Common myeloid progenitor, CD34-positive (primary cell): ENCODE measurements around the gene TARS2.

Experiments used
- CTCF ChIA-PET: fragments of 350-600 bp; sonication (Branson Sonifier 250); formaldehyde crosslinking; loops from one replicate; lab custom pipeline; 2021; ENCODE audit warnings: antibody characterized with exemption; lab: Charles Lee
- POLR2A ChIA-PET: fragments of 350-600 bp; sonication (Branson Sonifier 250); formaldehyde crosslinking; loops from one replicate; lab custom pipeline; 2021; ENCODE audit warnings: antibody characterized with exemption; lab: Charles Lee
- DNase-seq, 3 donors: peaks; one replicate each; pipeline versions ENCODE4 v3.0.0 to v3.0.0-alpha.2; 2013
- H3K27ac ChIP-seq, 2 experiments: 1 replicate in 1 of 2; 2 replicates in 1 of 2; pipeline ENCODE4 v1.7.0; 2013; ENCODE audit warnings: inconsistent platforms in 2 of 2, low read length in 2 of 2, mild to moderate bottlenecking in 2 of 2, low read depth in 1 of 2, moderate library complexity in 1 of 2; ENCODE audit not compliant: severe bottlenecking in 2 of 2, insufficient read depth in 1 of 2, poor library complexity in 1 of 2
- H3K27me3 ChIP-seq, 5 experiments: replicated peaks in 2 of 5; 1 replicate in 3 of 5; 2 replicates in 2 of 5; pipeline versions ENCODE4 v1.6.1 to v1.7.0; 2013; ENCODE audit warnings: low read length in 4 of 5, mild to moderate bottlenecking in 2 of 5, moderate library complexity in 2 of 5, inconsistent platforms in 1 of 5; ENCODE audit not compliant: insufficient read depth in 5 of 5, control insufficient read depth in 4 of 5
- H3K36me3 ChIP-seq, 4 experiments: 1 replicate in 2 of 4; 2 replicates in 2 of 4; pipeline versions ENCODE4 v1.6.1 to v1.7.0; 2013; ENCODE audit warnings: low read length in 3 of 4, control low read depth in 1 of 4, mild to moderate bottlenecking in 1 of 4; ENCODE audit not compliant: control insufficient read depth in 4 of 4, insufficient read depth in 4 of 4
- H3K4me1 ChIP-seq, 4 experiments: 1 replicate in 3 of 4; 2 replicates in 1 of 4; pipeline versions ENCODE4 v1.6.1 to v1.7.1; 2013; ENCODE audit warnings: low read length in 3 of 4, mild to moderate bottlenecking in 3 of 4, control low read depth in 1 of 4, inconsistent platforms in 1 of 4, moderate library complexity in 1 of 4; ENCODE audit not compliant: control insufficient read depth in 4 of 4, insufficient read depth in 4 of 4; ENCODE audit errors: control extremely low read depth in 1 of 4
- H3K4me3 ChIP-seq, 7 experiments: 1 replicate in 4 of 7; 2 replicates in 3 of 7; pipeline versions ENCODE4 v1.5.1 to v1.7.0; 2013; ENCODE audit warnings: mild to moderate bottlenecking in 7 of 7, low read length in 6 of 7, moderate library complexity in 6 of 7, inconsistent platforms in 2 of 7, low read depth in 2 of 7, control low read depth in 1 of 7; ENCODE audit not compliant: insufficient read depth in 4 of 7, control insufficient read depth in 1 of 7; ENCODE audit errors: extremely low read depth in 1 of 7
- H3K9me3 ChIP-seq, 5 experiments: 1 replicate in 4 of 5; 2 replicates in 1 of 5; pipeline versions ENCODE4 v1.6.1 to v1.7.1; 2013; ENCODE audit warnings: low read length in 4 of 5, mild to moderate bottlenecking in 2 of 5, inconsistent platforms in 1 of 5, low read depth in 1 of 5, moderate library complexity in 1 of 5; ENCODE audit not compliant: control insufficient read depth in 4 of 5, insufficient read depth in 2 of 5; ENCODE audit errors: control extremely low read depth in 1 of 5
- WGBS: methylation state at CpG from one replicate; pipeline ENCODE4 v1.1.5; 2013; ENCODE audit not compliant: insufficient coverage; 5-methylcytosine and 5-hydroxymethylcytosine counted together

Gene TARS2

GRCh38 chr1:150521196-150521968 lies 34.2 kb downstream of the TARS2 start:
- Histone ChIP-seq H3K27me3 (no peaks in the 10 kb centered on the region), H3K4me3 (no peak overlapping the region), H3K4me1 (peaks cover 0 to 4% (median 3%) of the 10 kb centered on the region in 4 experiments), H3K36me3 (no peaks in the 10 kb centered on the region), H3K9me3 (no peaks in the 10 kb centered on the region), H3K27ac (no peak overlapping the region)
- ChIA-PET POLR2A (no interaction called here), CTCF (interaction anchor here (0.5 to 1.2 kb wide), 4 partner anchors 44 to 239 kb away, joined by 3 to 5 read pairs (median 4); partner anchors contain the start of gene CIART)
- WGBS: 100% methylated on average over 1 of the region's 1 CpG
- no peak for DNase-seq

GRCh38 chr1:150525348-150525747 lies 38.1 kb downstream of the TARS2 start:
- Histone ChIP-seq H3K4me1 (no peaks in the 10 kb centered on the region), H3K36me3 (no peaks in the 10 kb centered on the region), H3K9me3 (no peaks in the 10 kb centered on the region), H3K27me3 (no peaks in the 10 kb centered on the region), H3K27ac (no peak overlapping the region), H3K4me3 (no peak overlapping the region)
- 100% methylated on average over 2 of the region's 3 CpGs for WGBS
- no peak for DNase-seq
- POLR2A ChIA-PET: interaction anchor here (0.6 kb wide), 1 partner anchor 57 kb away, joined by 3 read pairs; no protein-coding TSS in a partner anchor
- CTCF ChIA-PET: interaction anchor here (1.3 kb wide), 1 partner anchor 11 kb away, joined by 4 read pairs; no protein-coding TSS in a partner anchor

- Histone ChIP-seq H3K27me3 (no peaks in the 10 kb centered on the region), H3K27ac (no peak overlapping the region), H3K36me3 (no peaks in the 10 kb centered on the region), H3K9me3 (no peaks in the 10 kb centered on the region), H3K4me1 (no peaks in the 10 kb centered on the region), H3K4me3 (no peak overlapping the region)
- CTCF ChIA-PET: interaction anchor here (1.3 to 7.1 kb wide), 2 partner anchors 12 to 63 kb away, joined by 3 to 38 read pairs; partner anchors contain the start of gene FALEC
- WGBS: 100% methylated on average over 1 of the region's 1 CpG
- POLR2A ChIA-PET: no interaction called here
- DNase-seq: no peak
Measured at GRCh38 chr1:150528196-150528595, 41.0 kb downstream of the TARS2 start.

GRCh38 chr1:150529017-150529416 lies 41.8 kb downstream of the TARS2 start:
- Histone ChIP-seq H3K27me3 (no peaks in the 10 kb centered on the region), H3K9me3 (no peaks in the 10 kb centered on the region), H3K4me1 (no peaks in the 10 kb centered on the region), H3K4me3 (no peak overlapping the region), H3K27ac (no peak overlapping the region), H3K36me3 (no peaks in the 10 kb centered on the region)
- WGBS: 84% methylated on average over 3 of the region's 4 CpGs
- ChIA-PET POLR2A (no interaction called here), CTCF (interaction anchor here (1.1 to 7.1 kb wide), 2 partner anchors 8 to 13 kb away, joined by 3 to 38 read pairs; partner anchors contain the start of gene FALEC)
- no peak for DNase-seq

- Histone ChIP-seq H3K4me1 (no peaks in the 10 kb centered on the region), H3K36me3 (no peaks in the 10 kb centered on the region), H3K9me3 (no peaks in the 10 kb centered on the region), H3K27me3 (no peaks in the 10 kb centered on the region), H3K4me3 (no peak overlapping the region), H3K27ac (no peak overlapping the region)
- no peak for DNase-seq
- ChIA-PET POLR2A (no interaction called here), CTCF (interaction anchor here (0.8 to 7.1 kb wide), 7 partner anchors 14 to 89 kb away, joined by 3 to 38 read pairs (median 5); partner anchors contain the start of genes ADAMTSL4 and FALEC)
- WGBS: 95% methylated on average over 14 of the region's 14 CpGs
Measured at GRCh38 chr1:150530491-150531159, 43.4 kb downstream of the TARS2 start.

GRCh38 chr1:150532860-150533259 lies 45.6 kb downstream of the TARS2 start:
- Histone ChIP-seq H3K9me3 (no peaks in the 10 kb centered on the region), H3K27ac (no peak overlapping the region), H3K4me3 (no peak overlapping the region), H3K36me3 (no peaks in the 10 kb centered on the region), H3K4me1 (no peaks in the 10 kb centered on the region), H3K27me3 (no peaks in the 10 kb centered on the region)
- ChIA-PET CTCF (interaction anchor here (0.6 to 7.1 kb wide), 14 partner anchors 9 to 282 kb away, joined by 3 to 38 read pairs (median 3); partner anchors contain the start of gene FALEC), POLR2A (no interaction called here)
- DNase-seq: no peak
- WGBS: 75% methylated on average over 5 of the region's 5 CpGs
